OCI-LY3 (cell line): ENCODE measurements around the gene CHKA.

ENCODE experiments used
- EZH2phosphoT487 ChIP-seq: fragments of 200-600 bp; shearing (Covaris generic); IDR thresholded peaks from 2 replicates; pipeline ENCODE4 v1.6.1; 2018; ENCODE audit warnings: antibody characterized with exemption, mixed run types, low read depth
- TF ChIP-seq, protein P1 (sequence below): fragments of 200-600, 300-600 bp; sonication (generic); IDR thresholded peaks from 2 replicates; pipeline ENCODE4 v1.5.1; 2014; ENCODE audit warnings: antibody characterized with exemption, low read length, low read depth

DNA sequence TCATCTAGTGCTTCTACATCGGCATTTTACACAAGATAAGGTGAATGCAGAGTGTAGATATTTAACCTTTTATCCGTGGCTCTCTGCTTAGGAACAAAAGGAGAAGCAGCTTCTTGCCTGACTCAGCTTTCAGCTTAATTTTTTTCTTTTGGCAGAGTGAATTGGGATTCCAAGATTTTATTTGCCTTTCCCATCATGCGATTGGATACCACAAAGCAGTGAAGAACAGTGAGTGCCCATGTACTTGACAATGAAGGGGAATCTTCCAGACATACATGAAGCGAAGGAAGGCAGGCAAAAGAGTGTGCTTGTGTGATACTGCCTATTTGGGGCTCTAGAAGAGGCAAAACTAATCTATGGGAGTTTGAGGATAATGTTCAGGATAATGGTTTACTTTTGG, 17.0 kb upstream of the CHKA start:
- TF ChIP-seq, protein P1, sequence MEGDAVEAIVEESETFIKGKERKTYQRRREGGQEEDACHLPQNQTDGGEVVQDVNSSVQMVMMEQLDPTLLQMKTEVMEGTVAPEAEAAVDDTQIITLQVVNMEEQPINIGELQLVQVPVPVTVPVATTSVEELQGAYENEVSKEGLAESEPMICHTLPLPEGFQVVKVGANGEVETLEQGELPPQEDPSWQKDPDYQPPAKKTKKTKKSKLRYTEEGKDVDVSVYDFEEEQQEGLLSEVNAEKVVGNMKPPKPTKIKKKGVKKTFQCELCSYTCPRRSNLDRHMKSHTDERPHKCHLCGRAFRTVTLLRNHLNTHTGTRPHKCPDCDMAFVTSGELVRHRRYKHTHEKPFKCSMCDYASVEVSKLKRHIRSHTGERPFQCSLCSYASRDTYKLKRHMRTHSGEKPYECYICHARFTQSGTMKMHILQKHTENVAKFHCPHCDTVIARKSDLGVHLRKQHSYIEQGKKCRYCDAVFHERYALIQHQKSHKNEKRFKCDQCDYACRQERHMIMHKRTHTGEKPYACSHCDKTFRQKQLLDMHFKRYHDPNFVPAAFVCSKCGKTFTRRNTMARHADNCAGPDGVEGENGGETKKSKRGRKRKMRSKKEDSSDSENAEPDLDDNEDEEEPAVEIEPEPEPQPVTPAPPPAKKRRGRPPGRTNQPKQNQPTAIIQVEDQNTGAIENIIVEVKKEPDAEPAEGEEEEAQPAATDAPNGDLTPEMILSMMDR, result no peak
- TF ChIP-seq EZH2phosphoT487, result no peak
